ENCODE measurements around the gene SMARCD2. TPM values are rescaled to one million over a fixed set of nuclear protein-coding genes. Genes with fewer than 3 reads are reported as not detected.

The SMARCD2 gene
- total RNA-seq, 2 experiments from 2014 or later = 102 to 111 TPM

DNA sequence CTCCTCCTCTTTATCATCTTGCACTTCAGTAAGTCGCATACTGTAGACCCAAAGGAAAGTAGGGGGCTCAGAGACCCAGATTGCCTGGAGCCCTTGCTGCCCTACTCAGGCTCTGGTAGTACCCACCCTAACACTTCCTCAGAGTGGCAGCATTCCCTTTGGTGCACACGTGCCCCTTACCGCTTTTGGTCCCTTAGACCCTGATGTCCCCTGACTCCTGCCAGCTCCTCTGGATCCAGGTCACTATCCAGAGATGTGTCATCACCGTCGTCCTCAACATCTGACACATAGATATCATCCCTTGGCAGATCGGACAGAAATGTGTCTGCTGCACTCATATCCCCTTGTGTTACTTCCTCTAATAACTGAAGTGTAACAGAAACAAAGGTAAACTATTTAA lies 20.7 kb downstream of the SMARCD2 start:
- Histone ChIP-seq H3K9me3 (ENCODE audit: control insufficient read depth in 1 of 2, insufficient read depth in 1 of 2, low read length in 2 of 2) (no peaks in the 10 kb centered on the region), H3K36me3 (ENCODE audit: insufficient read depth, low read length) (peaks cover 84% of the 10 kb centered on the region), H3K4me1 (ENCODE audit: insufficient read depth, low read length) (peaks cover 31% of the 10 kb centered on the region), H3K4me3 (ENCODE audit: low read length) (no peak overlapping the region), H3K27ac (ENCODE audit: low read depth in 1 of 2, low read length in 2 of 2) (no peak overlapping the region), H3K27me3 (ENCODE audit: control insufficient read depth in 1 of 2, insufficient read depth in 2 of 2, low read length in 2 of 2) (no peaks in the 10 kb centered on the region)
- peaks cover 100% of the 10 kb centered on the region for H3K36me3 Mint-ChIP-seq (ENCODE audit: low read depth)
- H3K4me1 Mint-ChIP-seq (ENCODE audit: low read depth) = peaks cover 27% of the 10 kb centered on the region
- H3K9me3 Mint-ChIP-seq = no peaks in the 10 kb centered on the region
- H3K27me3 Mint-ChIP-seq = no peaks in the 10 kb centered on the region
- ATAC-seq (ENCODE audit: poor library complexity) (no peak), DNase-seq (no peak)
- ChIA-PET POLR2A (interaction anchor here (1.9 to 3.1 kb wide), 2 partner anchors 10 to 21 kb away, joined by 5 to 9 read pairs; no protein-coding TSS in a partner anchor), CTCF (no interaction called here)
- H3K4me3 Mint-ChIP-seq = no peak overlapping the region
- intact Hi-C loops (cut with DNase I, micrococcal nuclease) = no loop called here
- TF ChIP-seq, protein P1, sequence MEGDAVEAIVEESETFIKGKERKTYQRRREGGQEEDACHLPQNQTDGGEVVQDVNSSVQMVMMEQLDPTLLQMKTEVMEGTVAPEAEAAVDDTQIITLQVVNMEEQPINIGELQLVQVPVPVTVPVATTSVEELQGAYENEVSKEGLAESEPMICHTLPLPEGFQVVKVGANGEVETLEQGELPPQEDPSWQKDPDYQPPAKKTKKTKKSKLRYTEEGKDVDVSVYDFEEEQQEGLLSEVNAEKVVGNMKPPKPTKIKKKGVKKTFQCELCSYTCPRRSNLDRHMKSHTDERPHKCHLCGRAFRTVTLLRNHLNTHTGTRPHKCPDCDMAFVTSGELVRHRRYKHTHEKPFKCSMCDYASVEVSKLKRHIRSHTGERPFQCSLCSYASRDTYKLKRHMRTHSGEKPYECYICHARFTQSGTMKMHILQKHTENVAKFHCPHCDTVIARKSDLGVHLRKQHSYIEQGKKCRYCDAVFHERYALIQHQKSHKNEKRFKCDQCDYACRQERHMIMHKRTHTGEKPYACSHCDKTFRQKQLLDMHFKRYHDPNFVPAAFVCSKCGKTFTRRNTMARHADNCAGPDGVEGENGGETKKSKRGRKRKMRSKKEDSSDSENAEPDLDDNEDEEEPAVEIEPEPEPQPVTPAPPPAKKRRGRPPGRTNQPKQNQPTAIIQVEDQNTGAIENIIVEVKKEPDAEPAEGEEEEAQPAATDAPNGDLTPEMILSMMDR (IDR thresholded peaks at IDR 0.05) = no peak
- H3K27ac Mint-ChIP-seq = peak overlapping the region; percentile 46

DNA sequence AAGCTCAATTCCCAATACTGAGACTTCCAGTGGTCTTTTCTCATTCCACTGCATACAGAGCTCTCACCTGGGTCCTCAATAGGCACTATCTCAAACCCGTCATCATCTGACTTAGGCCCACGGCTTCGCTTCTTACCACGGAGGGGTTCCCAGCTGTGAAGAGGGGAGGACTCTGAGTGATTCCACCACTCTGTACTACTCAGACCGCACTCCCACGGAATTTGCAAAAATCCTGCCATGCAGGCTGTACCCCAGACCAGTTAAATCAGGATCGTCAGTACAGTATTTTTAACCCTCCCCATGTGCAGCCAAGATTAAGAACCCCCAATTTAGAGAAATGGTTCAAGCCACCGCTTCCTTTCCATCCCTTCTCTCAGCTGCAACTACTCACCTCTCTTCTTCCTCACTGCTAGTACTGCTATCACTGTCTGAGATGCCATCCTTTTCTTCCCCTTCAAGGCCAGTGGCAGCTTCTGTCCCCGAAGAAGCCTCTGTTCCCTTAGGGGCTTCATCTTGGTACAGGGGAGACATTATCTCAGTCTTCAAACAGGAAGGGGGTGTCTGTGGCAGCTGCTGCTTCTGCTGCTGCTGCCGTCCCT lies 21.4 kb downstream of the SMARCD2 start:
- ChIA-PET CTCF (no interaction called here), POLR2A (interaction anchor here (1.3 to 3.1 kb wide), 4 partner anchors 10 to 123 kb away, joined by 5 to 9 read pairs (median 6); partner anchors contain the start of genes CCDC47 and DDX42)
- H3K4me3 Mint-ChIP-seq = no peak overlapping the region
- no peak for DNase-seq
- ATAC-seq (ENCODE audit: poor library complexity) = no peak
- intact Hi-C loops (cut with DNase I, micrococcal nuclease) = no loop called here
- H3K27me3 Mint-ChIP-seq = no peaks in the 10 kb centered on the region
- Histone ChIP-seq H3K36me3 (ENCODE audit: insufficient read depth, low read length) (peaks cover 91% of the 10 kb centered on the region), H3K27ac (ENCODE audit: low read depth in 1 of 2, low read length in 2 of 2) (no peak overlapping the region), H3K4me3 (ENCODE audit: low read length) (no peak overlapping the region), H3K9me3 (ENCODE audit: control insufficient read depth in 1 of 2, insufficient read depth in 1 of 2, low read length in 2 of 2) (no peaks in the 10 kb centered on the region), H3K27me3 (ENCODE audit: control insufficient read depth in 1 of 2, insufficient read depth in 2 of 2, low read length in 2 of 2) (no peaks in the 10 kb centered on the region), H3K4me1 (ENCODE audit: insufficient read depth, low read length) (peaks cover 26% of the 10 kb centered on the region)
- TF ChIP-seq, protein P1 (IDR thresholded peaks at IDR 0.05) = no peak
- H3K9me3 Mint-ChIP-seq = no peaks in the 10 kb centered on the region
- peaks cover 19% of the 10 kb centered on the region for H3K4me1 Mint-ChIP-seq (ENCODE audit: low read depth)
- H3K36me3 Mint-ChIP-seq (ENCODE audit: low read depth) = peaks cover 100% of the 10 kb centered on the region
- H3K27ac Mint-ChIP-seq = no peak overlapping the region

DNA sequence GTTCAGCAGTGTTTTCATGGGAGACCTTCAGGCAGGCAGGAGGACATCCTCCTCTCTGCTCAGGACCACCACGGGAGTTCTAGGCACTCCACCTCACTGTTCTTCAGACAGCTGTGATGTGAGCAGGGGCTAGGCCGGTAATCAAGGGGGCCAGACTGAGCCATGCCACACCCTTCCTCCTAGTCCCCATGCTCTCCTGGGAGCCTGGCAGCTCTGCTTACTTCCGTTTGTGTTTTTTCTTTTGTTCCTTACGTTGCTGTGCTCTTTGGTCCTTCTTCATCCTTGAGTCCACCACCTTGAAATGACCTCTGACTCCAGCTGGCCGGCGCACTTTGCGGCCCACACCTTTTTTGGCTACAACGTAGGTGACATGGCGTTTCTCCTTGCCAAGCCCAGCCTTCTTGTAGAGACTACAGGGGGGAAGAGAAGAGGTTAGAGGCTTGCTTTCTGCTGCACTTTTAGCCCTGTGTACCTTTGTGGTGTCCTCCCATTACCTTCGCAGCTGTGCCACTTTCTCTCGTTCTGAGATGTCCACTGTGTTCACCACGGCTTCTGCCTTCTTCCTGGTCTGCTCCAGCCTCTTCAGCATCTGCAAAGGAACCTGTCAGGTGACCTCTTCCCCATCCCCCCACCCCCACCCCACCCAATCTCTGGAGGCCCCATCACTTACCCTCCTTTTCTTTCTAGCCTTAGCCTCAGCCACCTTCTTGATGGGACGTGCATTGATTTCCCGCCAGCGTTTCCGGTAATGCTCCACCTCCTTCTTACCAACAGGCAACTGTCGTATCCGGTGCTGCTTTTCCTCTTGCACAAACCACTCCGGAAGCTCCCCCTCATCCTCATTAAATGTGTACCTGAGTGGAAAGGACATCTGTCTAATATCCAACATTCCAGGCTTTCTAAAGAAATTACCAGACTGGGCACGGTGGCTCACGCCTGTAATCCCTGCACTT lies 22.6 kb downstream of the SMARCD2 start:
- Mint-ChIP-seq H3K36me3 (ENCODE audit: low read depth) (peaks cover 100% of the 10 kb centered on the region), H3K4me3 (peak overlapping the region; percentile 30), H3K27me3 (no peaks in the 10 kb centered on the region), H3K27ac (peak overlapping the region; percentile 75), H3K4me1 (ENCODE audit: low read depth) (peaks cover 10% of the 10 kb centered on the region), H3K9me3 (no peaks in the 10 kb centered on the region)
- ATAC-seq (ENCODE audit: poor library complexity) (peak; percentile 21), DNase-seq (peak in 2 of 14 experiments; percentile 43)
- Histone ChIP-seq H3K9me3 (ENCODE audit: control insufficient read depth in 1 of 2, insufficient read depth in 1 of 2, low read length in 2 of 2) (no peaks in the 10 kb centered on the region), H3K36me3 (ENCODE audit: insufficient read depth, low read length) (peaks cover 94% of the 10 kb centered on the region), H3K4me3 (ENCODE audit: low read length) (no peak overlapping the region), H3K4me1 (ENCODE audit: insufficient read depth, low read length) (peaks cover 14% of the 10 kb centered on the region), H3K27me3 (ENCODE audit: control insufficient read depth in 1 of 2, insufficient read depth in 2 of 2, low read length in 2 of 2) (no peaks in the 10 kb centered on the region), H3K27ac (ENCODE audit: low read depth in 1 of 2, low read length in 2 of 2) (no peak overlapping the region)
- intact Hi-C loops (cut with DNase I, micrococcal nuclease) = no loop called here
- TF ChIP-seq, protein P1 (IDR thresholded peaks at IDR 0.05) = no peak
- CTCF ChIA-PET = no interaction called here
- POLR2A ChIA-PET = interaction anchor here (1.0 to 3.1 kb wide), 7 partner anchors 10 to 125 kb away, joined by 3 to 9 read pairs (median 5); partner anchors contain the start of genes CCDC47 and DDX42

Data from CD4-positive, alpha-beta T cell (primary cell).